ENCODE results near the gene GOLGA2.

GRCh38 chr9:128285033-128285784 is 9.4 kb upstream of the GOLGA2 start:
- TF ChIP-seq PATZ1 (CRISPR knock-in tag; IDR thresholded peaks at IDR 0.05; ENCODE audit: borderline replicate concordance) = no peak
- TF ChIP-seq ESRRG (CRISPR knock-in tag; IDR thresholded peaks at IDR 0.05) = no peak
- no peak for TF ChIP-seq POU6F1 (CRISPR knock-in tag; IDR thresholded peaks at IDR 0.05; ENCODE audit: borderline replicate concordance, low read depth)
- no peak for TF ChIP-seq RARB (CRISPR knock-in tag; IDR thresholded peaks at IDR 0.05)
- TF ChIP-seq ZNF565 (CRISPR knock-in tag; conservative IDR thresholded peaks at IDR 0.05; ENCODE audit: low read depth) = no peak
- TF ChIP-seq CSDC2 (CRISPR knock-in tag; IDR thresholded peaks at IDR 0.05) = no peak
- no peak for TF ChIP-seq SNAI2 (CRISPR knock-in tag; IDR thresholded peaks at IDR 0.05)
- TF ChIP-seq ZFP3 (CRISPR knock-in tag; IDR thresholded peaks at IDR 0.05) = no peak
- TF ChIP-seq ZC3H10 (CRISPR knock-in tag; IDR thresholded peaks at IDR 0.05) = no peak
- no peak for TF ChIP-seq ZNF70 (CRISPR knock-in tag; IDR thresholded peaks at IDR 0.05)
- TF ChIP-seq GLIS3 (CRISPR knock-in tag; IDR thresholded peaks at IDR 0.05) = no peak
- TF ChIP-seq ZFP30 (CRISPR knock-in tag; IDR thresholded peaks at IDR 0.05) = no peak
